Neural cell (in vitro differentiated cells): ENCODE results near the gene LRRC49. TPM values are rescaled to one million over a fixed set of nuclear protein-coding genes. Genes with fewer than 3 reads are reported as not detected.
"Not testable (repeated sequence)": the region's sequence is repeated elsewhere in the genome, so short reads cannot be mapped to it uniquely, and the experiment has no call there.

ENCODE experiments used
- H2AFZ ChIP-seq: fragments of 200-600, 300-800 bp; sonication (generic), shearing (Covaris generic); 2 replicates; pipeline ENCODE4 v1.6.0; 2014; ENCODE audit warnings: low read depth, mild to moderate bottlenecking, antibody characterized with exemption, low read length, moderate library complexity
- H3F3A ChIP-seq: fragments of 200-600 bp; shearing (Covaris generic); 2 replicates; pipeline ENCODE4 v1.6.1; 2016; ENCODE audit warnings: mild to moderate bottlenecking, moderate library complexity, mixed read lengths, antibody characterized with exemption, low read length; ENCODE audit not compliant: insufficient read depth, poor library complexity, severe bottlenecking
- H3K27ac ChIP-seq: fragments of 200-600, 300-800 bp; sonication (generic), shearing (Covaris generic); 2 replicates; pipeline ENCODE4 v1.5.1; 2014; ENCODE audit warnings: mild to moderate bottlenecking, low read length, moderate library complexity
- H3K27me3 ChIP-seq: fragments of 300-800, 200-600 bp; sonication (generic), shearing (Covaris generic); 2 replicates; pipeline ENCODE4 v1.6.0; 2014; ENCODE audit warnings: mild to moderate bottlenecking, low read depth, low read length, moderate library complexity; ENCODE audit not compliant: insufficient read depth
- H3K36me3 ChIP-seq: fragments of 300-800, 200-600 bp; sonication (generic), shearing (Covaris generic); 2 replicates; pipeline ENCODE4 v1.5.1; 2014; ENCODE audit warnings: mild to moderate bottlenecking, antibody characterized with exemption, low read length, moderate library complexity; ENCODE audit not compliant: insufficient read depth
- H3K4me2 ChIP-seq: fragments of 300-800, 200-600 bp; sonication (generic), shearing (Covaris generic); 2 replicates; pipeline ENCODE4 v1.6.0; 2014; ENCODE audit warnings: mild to moderate bottlenecking, low read length
- H3K4me3 ChIP-seq: fragments of 300-800, 200-600 bp; sonication (generic), shearing (Covaris generic); 2 replicates; pipeline ENCODE4 v1.5.1; 2014; ENCODE audit warnings: mild to moderate bottlenecking, low read length, moderate library complexity
- H3K79me2 ChIP-seq: fragments of 200-600 bp; shearing (Covaris generic); replicated peaks from 2 replicates; pipeline ENCODE4 v1.6.0; 2014; ENCODE audit warnings: mild to moderate bottlenecking, low read length, moderate library complexity; ENCODE audit not compliant: insufficient read depth
- H3K9ac ChIP-seq: fragments of 300-800, 200-600 bp; sonication (generic), shearing (Covaris generic); 2 replicates; pipeline ENCODE4 v1.6.1; 2016; ENCODE audit warnings: mild to moderate bottlenecking, low read length, mixed read lengths
- H3K9me2 ChIP-seq: fragments of 200-600 bp; shearing (Covaris generic); 2 replicates; pipeline ENCODE4 v1.6.1; 2016; ENCODE audit warnings: mild to moderate bottlenecking, low read length, mixed read lengths; ENCODE audit not compliant: insufficient read depth
- H3K9me3 ChIP-seq: fragments of 200-600, 300-800 bp; sonication (generic), shearing (Covaris generic); 2 replicates; pipeline ENCODE4 v1.6.1; 2016; ENCODE audit warnings: mild to moderate bottlenecking, mixed run types, low read length, moderate library complexity, mixed read lengths
- H4K20me1 ChIP-seq: fragments of 200-600 bp; shearing (Covaris generic); 2 replicates; pipeline ENCODE4 v1.6.1; 2016; ENCODE audit warnings: mild to moderate bottlenecking, mixed run types; ENCODE audit not compliant: insufficient read depth
- EP300 ChIP-seq: fragments of 450-650 bp; conservative IDR thresholded peaks from 2 replicates; pipeline ENCODE4 v1.6.1; 2014; ENCODE audit warnings: antibody characterized with exemption, mild to moderate bottlenecking, moderate library complexity; ENCODE audit not compliant: poor library complexity, severe bottlenecking
- EZH2 ChIP-seq: fragments of 200-600, 300-800 bp; shearing (Covaris generic), sonication (generic); IDR thresholded peaks from 2 replicates; pipeline ENCODE4 v1.6.1; 2014; ENCODE audit warnings: antibody characterized with exemption, low read length, borderline replicate concordance, mild to moderate bottlenecking; ENCODE audit not compliant: insufficient read depth, poor library complexity, severe bottlenecking
- MXI1 ChIP-seq: fragments of 450-650 bp; conservative IDR thresholded peaks from 2 replicates; pipeline ENCODE4 v1.6.1; 2014; ENCODE audit warnings: antibody characterized with exemption, mild to moderate bottlenecking; ENCODE audit not compliant: poor library complexity, severe bottlenecking
- POLR2AphosphoS5 ChIP-seq: IDR thresholded peaks from 2 replicates; pipeline ENCODE4 v1.6.1; 2012
- RAD21 ChIP-seq: fragments of 450-650 bp; conservative IDR thresholded peaks from 2 replicates; pipeline ENCODE4 v1.6.1; 2014; ENCODE audit warnings: antibody characterized with exemption, mild to moderate bottlenecking, moderate library complexity
- REST ChIP-seq: IDR thresholded peaks from 2 replicates; pipeline ENCODE4 v1.6.1; 2012; ENCODE audit warnings: borderline replicate concordance
- SMC3 ChIP-seq: fragments of 450-650 bp; conservative IDR thresholded peaks from 2 replicates; pipeline ENCODE4 v1.6.1; 2014; ENCODE audit warnings: antibody characterized with exemption, mild to moderate bottlenecking, moderate library complexity; ENCODE audit not compliant: poor library complexity
- TAF1 ChIP-seq: IDR thresholded peaks from 2 replicates; pipeline ENCODE4 v1.6.1; 2012; ENCODE audit warnings: low read depth
- polyA plus RNA-seq: library from polyadenylated mRNA; depleted of rRNA; stranded (reverse); fragments of >200 nt; gene quantifications from 2 replicates; pipeline ENCODE4 v1.2.3, GENCODE V29; 2014
- TF ChIP-seq, protein P1 (sequence below): fragments of 450-650 bp; IDR thresholded peaks from 2 replicates; pipeline ENCODE4 v1.5.1; 2014; ENCODE audit warnings: antibody characterized with exemption, mild to moderate bottlenecking, moderate library complexity; ENCODE audit not compliant: poor library complexity, severe bottlenecking

Gene LRRC49
- polyA plus RNA-seq, 1 donor from 2014 or later: 141 TPM

- no peak overlapping the region for H3K27ac ChIP-seq
- TF ChIP-seq TAF1: no peak
- TF ChIP-seq, protein P1, sequence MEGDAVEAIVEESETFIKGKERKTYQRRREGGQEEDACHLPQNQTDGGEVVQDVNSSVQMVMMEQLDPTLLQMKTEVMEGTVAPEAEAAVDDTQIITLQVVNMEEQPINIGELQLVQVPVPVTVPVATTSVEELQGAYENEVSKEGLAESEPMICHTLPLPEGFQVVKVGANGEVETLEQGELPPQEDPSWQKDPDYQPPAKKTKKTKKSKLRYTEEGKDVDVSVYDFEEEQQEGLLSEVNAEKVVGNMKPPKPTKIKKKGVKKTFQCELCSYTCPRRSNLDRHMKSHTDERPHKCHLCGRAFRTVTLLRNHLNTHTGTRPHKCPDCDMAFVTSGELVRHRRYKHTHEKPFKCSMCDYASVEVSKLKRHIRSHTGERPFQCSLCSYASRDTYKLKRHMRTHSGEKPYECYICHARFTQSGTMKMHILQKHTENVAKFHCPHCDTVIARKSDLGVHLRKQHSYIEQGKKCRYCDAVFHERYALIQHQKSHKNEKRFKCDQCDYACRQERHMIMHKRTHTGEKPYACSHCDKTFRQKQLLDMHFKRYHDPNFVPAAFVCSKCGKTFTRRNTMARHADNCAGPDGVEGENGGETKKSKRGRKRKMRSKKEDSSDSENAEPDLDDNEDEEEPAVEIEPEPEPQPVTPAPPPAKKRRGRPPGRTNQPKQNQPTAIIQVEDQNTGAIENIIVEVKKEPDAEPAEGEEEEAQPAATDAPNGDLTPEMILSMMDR: no peak
- no peak for TF ChIP-seq EP300
- no peak for TF ChIP-seq POLR2AphosphoS5
- TF ChIP-seq MXI1: no peak
- TF ChIP-seq SMC3: no peak
- TF ChIP-seq EZH2: no peak
- no peak for TF ChIP-seq RAD21
- TF ChIP-seq REST: no peak
- H3K4me3 ChIP-seq: no peak overlapping the region
- no peaks in the 10 kb centered on the region for H3K27me3 ChIP-seq
- H3K4me2 ChIP-seq: no peak overlapping the region
- H3F3A ChIP-seq: no peaks in the 10 kb centered on the region
- H3K79me2 ChIP-seq: no peaks in the 10 kb centered on the region
- H4K20me1 ChIP-seq: no peaks in the 10 kb centered on the region
- H3K9me2 ChIP-seq: no peaks in the 10 kb centered on the region
- peaks cover 5% of the 10 kb centered on the region for H3K36me3 ChIP-seq
- H3K9ac ChIP-seq: no peak overlapping the region
- no peak overlapping the region for H2AFZ ChIP-seq
- H3K9me3 ChIP-seq: no peaks in the 10 kb centered on the region
Observed at GRCh38 chr15:71002316-71002715, 109.7 kb downstream of the LRRC49 start.

- H3K79me2 ChIP-seq: no peaks in the 10 kb centered on the region
- H3K9me2 ChIP-seq: no peaks in the 10 kb centered on the region
- no peak overlapping the region for H3K4me2 ChIP-seq
- H2AFZ ChIP-seq: no peak overlapping the region
- H4K20me1 ChIP-seq: no peaks in the 10 kb centered on the region
- no peaks in the 10 kb centered on the region for H3K9me3 ChIP-seq
- TF ChIP-seq MXI1 (no peak), RAD21 (no peak), REST (no peak), EZH2 (no peak), SMC3 (no peak), POLR2AphosphoS5 (no peak), TAF1 (no peak), EP300 (no peak)
- TF ChIP-seq, protein P1: no peak
- no peaks in the 10 kb centered on the region for H3K27me3 ChIP-seq
- H3F3A ChIP-seq: no peaks in the 10 kb centered on the region
- H3K4me3 ChIP-seq: no peak overlapping the region
- no peak overlapping the region for H3K27ac ChIP-seq
- no peak overlapping the region for H3K9ac ChIP-seq
- H3K36me3 ChIP-seq: peaks cover 3% of the 10 kb centered on the region
Observed at GRCh38 chr15:71003319-71003718, 110.7 kb downstream of the LRRC49 start.

GRCh38 chr15:71004506-71004905, 111.9 kb downstream of the LRRC49 start:
- H3K79me2 ChIP-seq, H3K36me3 ChIP-seq, H2AFZ ChIP-seq, H3K27me3 ChIP-seq, H3F3A ChIP-seq, H3K9me3 ChIP-seq, H4K20me1 ChIP-seq, H3K27ac ChIP-seq, H3K4me3 ChIP-seq, H3K4me2 ChIP-seq, H3K9me2 ChIP-seq, H3K9ac ChIP-seq: not testable (repeated sequence)
